ENCODE results near the gene TLE5. TPM values are rescaled to one million over a fixed set of nuclear protein-coding genes. Genes with fewer than 3 reads are reported as not detected.

TLE5 gene
- total and polyA plus RNA-seq, 7 donors, result 390 to 786 (median 552) TPM

- no peak for TF ChIP-seq CTCF (IDR thresholded peaks at IDR 0.05)
- H3K36me3 ChIP-seq (ENCODE audit: insufficient read depth in 1 of 2, low read depth in 1 of 2), result peaks cover 4 to 57% of the 10 kb centered on the region in 2 donors
- WGBS, 3 donors, result 54 to 79% (median 69%) methylated on average over 7 to 10 of the region's 10 CpGs
- H3K4me3 ChIP-seq, result peak overlapping the region; percentile 30
- no peaks in the 10 kb centered on the region for H3K27me3 ChIP-seq (ENCODE audit: insufficient read depth in 3 of 3, low read length in 2 of 3)
- DNase-seq, result no peak
- ATAC-seq, result no peak
- H3K4me1 ChIP-seq, result peaks cover 33% of the 10 kb centered on the region
- peak overlapping the region; percentile 69 for H3K27ac ChIP-seq
- intact Hi-C loops (cut with DNase I), result no loop called here
- no peaks in the 10 kb centered on the region for H3K9me3 ChIP-seq
Measured at GRCh38 chr19:3056417-3057088, 5.7 kb downstream of the TLE5 start.

- Histone ChIP-seq H3K27ac (peak overlapping the region; percentile 23), H3K4me1 (peaks cover 37% of the 10 kb centered on the region), H3K9me3 (no peaks in the 10 kb centered on the region), H3K27me3 (ENCODE audit: insufficient read depth in 3 of 3, low read length in 2 of 3) (no peaks in the 10 kb centered on the region), H3K4me3 (peak overlapping the region; percentile 28), H3K36me3 (ENCODE audit: insufficient read depth in 1 of 2, low read depth in 1 of 2) (peaks cover 4 to 57% of the 10 kb centered on the region in 2 donors)
- TF ChIP-seq CTCF (IDR thresholded peaks at IDR 0.05), result no peak
- WGBS, 3 donors, result 36 to 56% (median 52%) methylated on average over 25 to 31 of the region's 31 CpGs
- intact Hi-C loops (cut with DNase I), result no loop called here
- ATAC-seq (peak in 3 of 4 donors; percentile 5 to 47 (median 23)), DNase-seq (peak; percentile 40 to 70)
Measured at GRCh38 chr19:3055741-3056416, 6.4 kb downstream of the TLE5 start.

- intact Hi-C loops (cut with DNase I), result no loop called here
- no peak for ATAC-seq
- H3K27ac ChIP-seq, result peak overlapping the region; percentile 23
- no peak overlapping the region for H3K4me3 ChIP-seq
- no peak for TF ChIP-seq CTCF (IDR thresholded peaks at IDR 0.05)
- no peaks in the 10 kb centered on the region for H3K9me3 ChIP-seq
- peaks cover 4 to 53% of the 10 kb centered on the region in 2 donors for H3K36me3 ChIP-seq (ENCODE audit: insufficient read depth in 1 of 2, low read depth in 1 of 2)
- no peak for DNase-seq
- peaks cover 37% of the 10 kb centered on the region for H3K4me1 ChIP-seq
- no peaks in the 10 kb centered on the region for H3K27me3 ChIP-seq (ENCODE audit: insufficient read depth in 3 of 3, low read length in 2 of 3)
- WGBS, 3 donors, result 78 to 81% (median 79%) methylated on average over 18 to 20 of the region's 20 CpGs
Measured at GRCh38 chr19:3054972-3055740, 7.1 kb downstream of the TLE5 start.

GRCh38 chr19:3054265-3054971 is 7.9 kb downstream of the TLE5 start:
- peaks cover 4 to 46% of the 10 kb centered on the region in 2 donors for H3K36me3 ChIP-seq (ENCODE audit: insufficient read depth in 1 of 2, low read depth in 1 of 2)
- WGBS, 3 donors, result 56 to 64% (median 61%) methylated on average over 4 of the region's 4 CpGs
- TF ChIP-seq CTCF (IDR thresholded peaks at IDR 0.05), result no peak
- ATAC-seq (no peak), DNase-seq (no peak)
- no peaks in the 10 kb centered on the region for H3K9me3 ChIP-seq
- no peak overlapping the region for H3K27ac ChIP-seq
- no peak overlapping the region for H3K4me3 ChIP-seq
- no peaks in the 10 kb centered on the region for H3K27me3 ChIP-seq (ENCODE audit: insufficient read depth in 3 of 3, low read length in 2 of 3)
- intact Hi-C loops (cut with DNase I), result no loop called here
- peaks cover 37% of the 10 kb centered on the region for H3K4me1 ChIP-seq

Data from psoas muscle (tissue), 8 donors.